GM23338 (cell line): Measurements from ENCODE around the gene TLE1.
"Not testable (repeated sequence)": the region's sequence is repeated elsewhere in the genome, so short reads cannot be mapped to it uniquely, and the experiment has no call there.

Experiments
- CTCF ChIP-seq, 2 experiments: fragments of 200-600 bp in 1 of 2; sonication (generic) in 1 of 2; conservative IDR thresholded peaks; 2 replicates each; pipeline versions ENCODE4 v1.5.1 to v1.6.1; 2016 to 2017; ENCODE audit warnings: antibody characterized with exemption in 2 of 2, low read depth in 2 of 2, mild to moderate bottlenecking in 2 of 2, moderate library complexity in 1 of 2
- EZH2phosphoT487 ChIP-seq: fragments of 200-600 bp; sonication (generic); IDR thresholded peaks from one replicate; pipeline ENCODE4 v1.8.1; 2018; ENCODE audit warnings: antibody characterized with exemption; ENCODE audit not compliant: unreplicated experiment

- TF ChIP-seq CTCF (conservative IDR thresholded peaks at IDR 0.05; ENCODE audit: low read depth in 2 of 2); EZH2phosphoT487: not testable (repeated sequence)
Measured at GRCh38 chr9:81689093-81689342, 329 bp downstream of the TLE1 start.
